NCI-H2196 (cell line): Measurements from ENCODE around the gene AZI2.

Experiments used
- DNase-seq: peaks from one replicate; lab custom pipeline; 2025; ENCODE audit not compliant: unreplicated experiment; lab: John Stamatoyannopoulos, UW

AZI2 gene

DNA sequence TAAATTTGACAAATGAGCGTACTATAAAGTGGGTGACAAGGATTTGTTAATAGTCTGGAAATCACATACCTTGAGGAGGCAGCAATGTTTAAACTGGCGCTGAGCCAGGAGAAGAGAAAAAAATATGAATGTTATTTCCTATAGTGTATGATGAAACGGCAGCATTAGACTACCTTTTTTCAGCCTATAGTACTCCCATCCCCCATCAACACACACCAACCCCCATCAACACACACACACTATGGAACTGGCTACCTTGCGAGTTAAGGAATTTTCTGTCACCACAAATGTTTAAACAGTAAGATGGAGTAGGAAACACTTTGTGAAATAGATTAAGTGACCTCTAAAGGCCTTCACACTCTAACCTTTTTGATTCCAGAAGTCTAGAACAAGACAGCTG, 46.9 kb downstream of the AZI2 start:
- DNase-seq, result no peak

DNA sequence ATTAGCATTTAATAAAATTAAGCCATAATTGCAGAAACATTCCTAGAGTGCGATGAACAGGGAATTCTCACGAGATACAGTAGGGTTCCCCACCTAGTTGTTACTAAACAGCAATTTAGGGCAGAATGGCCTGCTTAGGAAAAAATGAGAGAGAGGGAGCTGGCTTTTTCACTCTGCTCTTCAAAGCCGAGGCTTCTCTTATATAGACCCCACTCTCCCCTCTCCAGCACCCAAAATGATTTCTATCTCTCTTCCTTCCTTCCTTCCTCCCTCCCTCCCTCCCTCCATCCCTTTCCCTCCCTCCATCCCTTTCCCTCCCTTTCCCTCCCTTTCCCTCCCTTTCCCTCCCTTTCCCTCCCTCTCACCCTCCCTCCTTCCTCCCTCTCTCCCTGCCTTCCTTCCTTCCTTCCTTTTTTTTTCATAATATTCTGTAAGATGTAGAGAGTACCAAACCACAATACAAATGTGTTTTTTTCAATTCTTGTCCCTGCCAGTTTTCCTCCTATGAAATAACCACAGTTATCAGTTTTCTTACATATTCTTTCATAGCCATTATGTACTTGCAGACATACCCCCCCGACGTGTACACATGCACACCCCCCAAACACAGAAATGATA, 48.2 kb downstream of the AZI2 start:
- DNase-seq, result no peak

DNA sequence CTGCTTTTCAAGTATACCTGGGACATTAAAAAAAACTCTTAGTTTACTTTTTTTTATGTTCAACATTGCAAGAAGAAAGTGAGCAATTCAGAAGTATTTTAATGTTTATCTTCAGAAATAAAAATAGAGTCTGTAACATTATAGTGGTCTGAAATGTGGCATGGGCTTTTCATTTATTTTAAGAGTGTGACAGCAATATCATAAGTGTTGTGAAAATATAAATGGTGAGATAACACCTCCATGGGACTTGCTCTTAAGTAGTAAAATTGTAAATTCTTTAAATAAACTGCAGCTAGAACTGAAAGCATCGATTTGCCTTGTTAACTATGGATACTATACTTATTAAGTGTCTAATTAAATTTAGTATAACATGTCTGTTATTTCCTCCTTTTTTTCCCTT, 48.9 kb downstream of the AZI2 start:
- DNase-seq, result no peak

DNA sequence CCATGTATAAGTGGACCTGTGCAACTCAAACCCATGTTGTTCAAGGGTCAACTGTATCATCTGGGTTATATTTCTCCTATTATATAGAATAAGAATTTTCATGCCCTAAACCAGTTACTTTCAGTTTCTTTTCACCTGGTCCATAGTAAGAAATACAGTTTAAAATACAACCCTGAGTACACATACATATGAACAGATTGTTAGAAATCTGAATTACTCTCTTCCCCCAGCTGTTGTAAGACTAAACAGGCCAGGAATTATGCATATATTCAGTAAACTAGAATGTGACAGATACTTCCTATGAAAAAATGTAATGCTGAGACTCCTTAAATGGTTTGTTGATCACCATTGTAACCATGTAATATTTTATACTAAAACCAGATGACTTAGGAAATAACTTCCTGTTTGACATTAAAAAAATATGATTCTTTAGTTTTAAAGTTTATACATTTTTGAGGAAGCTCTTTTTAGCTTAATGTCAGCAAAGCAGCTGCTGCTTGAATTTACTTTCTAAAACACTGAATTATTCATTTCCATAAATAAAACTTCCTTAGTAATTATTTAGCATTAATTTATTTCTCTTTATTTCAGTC, 52.6 kb downstream of the AZI2 start:
- DNase-seq, result no peak

DNA sequence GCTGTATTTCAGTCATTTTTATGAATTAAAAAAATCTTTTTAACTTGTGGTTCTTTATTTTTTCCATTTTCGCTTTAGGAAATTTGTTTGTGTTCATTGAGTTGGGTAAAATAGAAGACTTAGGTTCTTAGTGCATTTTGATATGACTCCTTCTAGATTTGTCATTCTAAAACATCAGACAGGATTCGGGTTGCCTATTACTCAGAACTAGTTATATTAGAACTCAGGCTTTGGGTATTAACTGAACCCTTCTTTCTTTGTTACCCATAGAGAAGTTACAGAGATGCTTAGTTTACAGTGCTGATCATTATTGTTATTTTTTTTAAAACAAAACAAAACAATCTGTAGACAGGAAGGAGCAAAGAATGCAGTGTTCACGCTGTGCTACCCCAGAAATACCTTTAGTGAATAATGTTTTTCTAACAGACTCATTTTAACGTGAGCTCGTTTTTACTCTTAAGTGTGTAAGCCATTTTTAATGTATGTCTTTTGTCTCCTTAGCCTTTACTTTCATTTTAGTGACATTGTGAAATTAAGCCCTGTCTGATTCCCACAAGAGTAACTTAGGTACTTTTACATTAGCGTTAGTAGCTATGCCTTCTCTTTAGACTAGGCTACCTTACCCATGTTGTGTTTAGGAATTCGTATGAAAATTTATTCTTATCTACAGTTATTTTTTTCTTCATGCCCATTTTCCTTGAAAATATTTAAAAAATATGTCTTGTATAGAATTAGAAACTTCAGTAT, 53.8 kb downstream of the AZI2 start:
- no peak for DNase-seq

DNA sequence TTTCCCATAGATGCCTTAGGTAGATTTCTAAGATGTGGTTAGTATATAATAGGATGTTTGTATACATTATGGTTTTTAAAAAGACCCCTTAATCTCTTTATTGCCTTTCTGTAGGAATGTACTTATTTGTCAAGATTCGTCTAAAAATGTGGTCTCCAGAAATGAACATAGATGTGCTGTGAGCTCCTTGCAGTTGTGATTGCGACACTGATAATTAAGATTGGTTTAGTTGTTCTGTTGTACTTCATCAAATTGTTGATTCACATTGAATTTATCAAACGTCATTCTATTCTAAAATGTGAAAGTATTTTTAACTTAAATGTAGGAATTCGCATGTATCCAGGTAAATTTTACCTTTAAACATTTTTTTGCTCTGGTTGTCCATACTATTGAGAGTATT, 56.0 kb downstream of the AZI2 start:
- DNase-seq, result no peak

DNA sequence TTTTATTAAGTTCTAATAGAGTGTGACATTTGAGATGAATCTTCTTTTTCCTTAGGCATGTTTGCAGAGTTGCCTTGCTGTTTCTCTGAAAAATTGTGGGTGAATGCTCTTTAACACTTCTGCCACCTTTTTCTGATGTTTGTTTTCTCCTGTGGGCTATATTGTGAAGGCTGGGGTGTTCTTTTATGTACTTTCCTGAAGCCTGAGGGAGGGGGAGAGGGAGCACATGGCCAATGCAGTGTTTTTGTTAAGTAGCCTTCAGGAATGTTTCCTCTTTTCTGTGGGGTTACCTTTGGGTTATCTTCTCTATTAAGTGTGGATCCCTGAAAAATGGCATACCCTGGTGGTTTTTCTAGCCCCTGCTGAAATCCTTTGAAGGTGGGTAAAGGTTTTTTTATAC, 57.0 kb downstream of the AZI2 start:
- no peak for DNase-seq

DNA sequence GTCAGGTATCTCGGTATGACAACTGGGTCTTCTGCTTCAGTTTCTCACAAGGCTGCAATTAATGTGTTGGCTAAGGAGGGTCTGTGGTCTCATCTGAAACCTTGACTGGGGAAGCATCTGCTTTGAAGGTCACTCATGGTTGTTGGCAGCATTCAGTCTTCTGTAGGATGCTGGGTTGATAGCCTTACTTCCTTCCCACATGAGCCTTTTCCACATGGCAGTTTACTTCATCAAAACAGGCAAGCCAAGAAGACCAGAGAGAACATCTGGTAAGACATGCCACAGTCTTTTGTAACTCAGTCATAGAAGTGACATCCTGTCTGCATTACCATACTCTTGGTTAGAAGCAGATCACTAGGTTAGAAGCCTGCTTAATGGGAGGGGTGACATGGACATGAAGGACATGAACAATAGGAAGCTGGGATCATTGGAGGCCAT, 57.7 kb downstream of the AZI2 start:
- DNase-seq, result no peak

DNA sequence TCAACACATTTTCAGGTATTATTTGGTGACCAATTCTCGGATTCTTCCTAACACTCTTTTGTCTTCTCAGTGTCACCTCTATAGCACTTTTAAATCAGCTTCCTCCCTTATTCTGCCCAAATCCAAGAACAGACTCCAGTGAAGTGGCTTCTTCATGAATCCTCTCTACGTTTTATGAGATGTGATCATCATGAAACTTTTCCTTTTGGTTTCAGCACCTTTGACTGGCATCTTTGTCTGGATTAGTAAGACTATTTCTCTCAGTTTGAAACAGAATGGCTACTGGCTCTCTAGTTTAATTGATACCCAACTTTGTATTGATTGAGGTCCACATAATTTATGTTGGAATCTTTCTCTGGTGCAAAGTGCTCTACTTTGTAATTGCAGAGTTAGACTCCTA, 61.6 kb downstream of the AZI2 start:
- DNase-seq, result no peak

DNA sequence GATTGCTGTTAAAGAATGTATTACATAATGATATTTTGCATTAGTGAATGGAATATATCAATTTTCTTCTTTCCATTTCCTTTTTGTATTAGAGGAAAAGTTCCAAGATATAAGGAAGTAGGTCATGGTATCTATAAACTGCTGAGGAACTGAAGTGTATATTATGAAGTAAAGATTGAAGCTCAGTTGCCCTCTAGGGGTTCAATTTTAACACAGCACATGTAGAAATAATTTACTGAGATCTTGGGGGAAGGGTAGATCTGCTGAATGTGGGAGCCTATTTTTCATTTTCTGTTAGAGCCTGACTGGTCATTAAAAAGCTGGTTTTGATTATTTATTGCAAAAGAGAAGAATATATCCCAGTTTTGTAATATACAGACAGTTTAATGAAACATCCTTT, 62.0 kb downstream of the AZI2 start:
- no peak for DNase-seq

DNA sequence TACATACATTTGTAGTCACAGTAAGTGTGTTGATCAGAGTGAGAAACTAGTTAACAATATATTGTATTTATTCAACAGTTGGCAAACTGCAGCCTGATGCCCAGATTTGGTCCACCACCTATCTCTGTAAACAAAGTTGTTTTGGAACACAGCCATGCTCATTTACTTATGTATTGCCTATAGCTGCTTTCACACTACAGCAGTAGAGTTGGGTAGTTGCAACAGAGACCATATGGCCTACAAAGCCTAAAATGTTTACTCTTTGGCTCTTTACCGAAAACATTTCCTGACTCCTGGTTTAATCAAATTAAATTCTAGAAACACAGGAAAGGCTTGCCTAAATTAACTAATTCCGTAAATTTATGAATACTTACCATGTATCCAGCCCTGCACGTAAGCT, 67.8 kb downstream of the AZI2 start:
- no peak for DNase-seq

DNA sequence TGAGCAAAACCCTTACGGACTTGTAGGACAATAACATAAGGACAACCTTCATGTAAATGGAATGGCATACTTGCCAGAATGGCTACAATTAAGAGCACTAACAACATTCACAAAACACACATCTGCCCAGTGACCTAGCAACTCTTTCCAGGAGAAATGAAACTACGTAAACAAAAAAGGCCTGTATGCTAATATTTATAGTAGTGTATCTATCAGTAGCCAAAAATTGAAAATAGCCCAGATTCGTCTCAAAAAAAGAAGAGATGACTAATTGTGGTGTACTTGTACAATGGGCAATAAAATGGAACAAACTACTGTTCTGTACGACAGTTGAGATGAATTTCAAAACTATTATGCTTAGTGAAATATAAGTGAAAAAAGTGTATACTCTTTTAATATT, 68.9 kb downstream of the AZI2 start:
- DNase-seq, result no peak

DNA sequence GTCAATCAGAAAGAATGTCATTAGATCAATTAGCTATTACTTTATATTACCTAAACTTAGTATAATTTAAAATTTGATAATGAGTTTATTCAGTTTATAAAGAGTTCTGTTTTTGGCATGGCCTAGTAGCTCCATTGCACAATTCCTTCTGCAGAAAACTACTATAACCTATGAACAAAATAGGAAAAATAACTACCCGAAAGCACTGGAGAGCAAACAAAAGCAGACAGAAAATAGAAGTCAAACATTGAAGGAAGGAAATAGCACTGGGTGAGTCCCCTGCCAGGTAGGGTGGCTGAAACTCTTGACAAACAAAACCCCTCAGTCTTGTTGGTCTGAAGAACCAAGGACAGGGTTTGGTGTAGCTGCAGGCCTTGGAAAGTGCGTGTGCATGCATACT, 69.7 kb downstream of the AZI2 start:
- no peak for DNase-seq

DNA sequence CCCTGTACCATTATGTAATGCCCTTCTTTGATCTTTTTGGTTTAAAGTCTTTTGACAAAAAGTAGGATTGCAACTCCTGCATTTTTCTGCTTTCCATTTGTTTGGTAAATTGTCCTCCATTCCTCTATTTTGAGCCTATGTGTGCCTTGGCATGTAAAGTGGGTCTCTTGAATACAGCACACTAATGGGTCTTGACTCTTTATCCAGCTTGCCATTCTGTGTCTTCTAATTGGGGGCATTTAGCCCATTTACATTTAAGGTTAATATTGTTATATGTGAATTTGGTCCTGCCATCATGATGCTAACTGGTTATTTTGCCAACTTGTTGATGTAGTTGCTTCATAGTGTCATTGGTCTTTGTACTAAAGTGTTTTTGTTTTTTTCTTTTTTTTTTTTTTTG, 74.8 kb downstream of the AZI2 start:
- DNase-seq, result no peak
